HG03342 (cell line): ENCODE measurements around the gene TMEM170A.
"Not testable (repeated sequence)": the region's sequence is repeated elsewhere in the genome, so short reads cannot be mapped to it uniquely, and the experiment has no call there.

ENCODE experiments used
- ATAC-seq: cut with Tn5 transposase; IDR thresholded peaks from one replicate; pipeline ENCODE4 v1.9.1; 2021; ENCODE audit warnings: mild to moderate bottlenecking, moderate library complexity; ENCODE audit not compliant: unreplicated experiment

The TMEM170A gene, protein sequence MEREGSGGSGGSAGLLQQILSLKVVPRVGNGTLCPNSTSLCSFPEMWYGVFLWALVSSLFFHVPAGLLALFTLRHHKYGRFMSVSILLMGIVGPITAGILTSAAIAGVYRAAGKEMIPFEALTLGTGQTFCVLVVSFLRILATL

DNA sequence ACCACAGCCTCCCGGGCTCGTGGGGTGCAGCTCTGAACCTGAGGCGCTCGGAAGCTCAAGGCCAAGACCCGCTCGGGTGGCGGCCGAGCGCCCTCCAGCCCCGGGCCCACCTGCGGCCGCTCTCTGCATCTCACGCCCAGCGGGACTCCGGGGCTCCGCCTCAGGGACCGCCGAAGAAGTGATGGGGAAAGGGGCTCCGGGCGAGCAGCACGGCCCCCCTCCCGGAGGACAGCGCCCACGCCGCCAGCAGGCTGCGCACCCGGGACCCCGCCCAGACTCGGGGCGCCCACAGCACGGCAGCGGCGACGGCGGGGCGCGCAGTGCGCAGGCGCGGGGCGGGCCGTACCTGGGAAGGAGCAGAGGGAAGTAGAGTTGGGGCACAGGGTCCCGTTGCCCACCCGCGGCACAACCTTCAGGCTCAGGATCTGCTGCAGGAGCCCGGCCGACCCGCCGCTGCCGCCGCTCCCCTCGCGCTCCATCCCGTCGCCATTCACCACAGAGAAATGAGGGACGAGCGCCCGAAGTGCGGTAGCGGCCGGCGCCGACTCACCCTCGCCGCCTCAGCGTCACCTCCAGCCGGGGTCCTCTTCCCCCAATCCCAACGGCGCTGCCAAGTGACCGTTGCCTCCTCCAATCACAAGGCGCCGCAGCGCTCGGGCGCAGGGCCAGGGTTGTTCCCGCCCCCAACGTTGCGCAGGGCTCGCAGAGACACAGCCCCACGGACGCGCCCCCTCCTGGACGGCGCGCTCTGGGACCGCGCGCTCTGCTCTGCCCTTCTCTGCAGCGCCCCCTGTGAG, at the start of gene TMEM170A:
Gene TMEM170A (minus strand): TSS at position 568 of the 797 bp plus-strand sequence. CDS start 89 bp downstream, at position 479.
- ATAC-seq = peak; percentile 93

GRCh38 chr16:75506574-75506973, 42.1 kb upstream of the TMEM170A start:
- no peak for ATAC-seq

GRCh38 chr16:75506107-75506506, 41.6 kb upstream of the TMEM170A start:
- no peak for ATAC-seq

- ATAC-seq = no peak
Measured at GRCh38 chr16:75503801-75504200, 39.3 kb upstream of the TMEM170A start.

- ATAC-seq = no peak
Measured at GRCh38 chr16:75502916-75503605, 38.6 kb upstream of the TMEM170A start.

DNA sequence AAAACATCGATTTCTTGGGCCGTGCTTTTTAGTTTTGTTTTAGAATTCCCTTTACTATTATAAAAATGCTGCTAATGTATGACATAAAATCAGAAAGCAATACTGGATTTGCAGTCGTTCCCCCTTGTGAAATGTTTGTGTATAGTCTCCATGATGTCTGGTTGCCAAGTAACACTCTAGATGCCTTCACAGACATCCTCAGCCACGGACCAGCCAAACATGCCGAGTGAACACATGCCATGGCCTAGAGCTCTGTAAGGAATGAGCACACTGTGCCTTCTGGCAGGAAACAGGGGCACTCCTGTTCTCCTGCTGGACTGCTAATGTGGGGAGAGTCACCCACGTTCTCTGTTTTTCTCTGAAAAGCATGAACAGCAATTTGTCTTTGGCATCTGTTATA, 37.3 kb upstream of the TMEM170A start:
- not testable (repeated sequence) for ATAC-seq

- ATAC-seq = no peak
Measured at GRCh38 chr16:75501359-75501758, 36.9 kb upstream of the TMEM170A start.

- not testable (repeated sequence) for ATAC-seq
Measured at GRCh38 chr16:75498605-75499322, 34.3 kb upstream of the TMEM170A start.

GRCh38 chr16:75497558-75497957, 33.1 kb upstream of the TMEM170A start:
- no peak for ATAC-seq

DNA sequence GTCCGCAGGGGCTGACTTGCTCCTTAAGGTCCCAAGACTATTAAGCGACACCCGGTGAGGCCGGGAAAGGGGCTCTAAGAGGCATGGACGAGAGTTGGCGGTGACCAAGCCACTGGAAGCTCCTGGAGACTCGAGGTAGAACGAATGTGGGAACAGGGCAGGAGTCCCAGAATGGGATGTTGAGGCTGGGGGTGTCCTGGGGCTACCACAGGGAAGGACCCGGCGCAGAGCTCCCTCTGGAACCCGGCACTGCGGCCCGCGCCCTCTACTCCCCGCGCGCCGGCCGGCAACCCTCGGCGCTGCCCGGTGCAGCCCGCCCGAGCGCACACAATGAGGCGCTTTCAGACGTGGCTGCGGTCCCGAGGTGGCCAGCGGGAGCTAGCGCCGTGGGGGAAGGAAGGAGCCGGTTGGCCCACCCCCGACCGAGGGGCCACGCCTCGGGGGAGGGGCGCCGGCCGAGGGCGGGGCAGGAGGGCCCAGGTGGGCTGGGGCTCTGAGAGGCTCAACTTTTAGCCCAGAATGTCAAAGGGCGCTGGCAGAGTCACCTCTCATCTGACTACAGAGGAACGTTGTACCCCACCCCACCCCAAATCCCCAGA, 30.7 kb upstream of the TMEM170A start, which contains the start of gene CHST6:
Gene CHST6 (minus strand): TSS at position 366 of the 599 bp plus-strand sequence. CDS start 15,613 bp downstream, outside the sequence.
- ATAC-seq = peak; percentile 59

GRCh38 chr16:75494661-75495075, 30.2 kb upstream of the TMEM170A start:
- no peak for ATAC-seq

DNA sequence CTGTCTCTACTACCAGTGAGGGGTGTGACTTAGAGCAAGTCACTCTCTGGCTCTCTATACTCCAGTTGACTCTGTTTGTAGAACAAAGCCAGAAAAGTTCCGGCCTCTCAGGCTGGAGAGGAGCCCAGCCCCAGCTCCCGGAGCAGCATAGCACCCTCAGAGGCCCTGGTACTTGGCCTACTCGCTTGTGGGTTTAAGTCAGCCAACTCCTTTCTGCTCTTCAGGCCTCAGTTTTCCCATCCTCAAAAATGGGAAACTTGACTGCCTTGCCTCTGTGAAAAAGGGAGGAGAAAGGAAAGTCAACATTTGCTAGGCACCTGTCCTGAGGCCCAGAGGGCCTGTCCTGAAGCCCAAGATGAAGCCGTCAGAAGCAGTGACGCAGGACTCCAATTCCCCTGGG, 29.7 kb upstream of the TMEM170A start:
- ATAC-seq = no peak

DNA sequence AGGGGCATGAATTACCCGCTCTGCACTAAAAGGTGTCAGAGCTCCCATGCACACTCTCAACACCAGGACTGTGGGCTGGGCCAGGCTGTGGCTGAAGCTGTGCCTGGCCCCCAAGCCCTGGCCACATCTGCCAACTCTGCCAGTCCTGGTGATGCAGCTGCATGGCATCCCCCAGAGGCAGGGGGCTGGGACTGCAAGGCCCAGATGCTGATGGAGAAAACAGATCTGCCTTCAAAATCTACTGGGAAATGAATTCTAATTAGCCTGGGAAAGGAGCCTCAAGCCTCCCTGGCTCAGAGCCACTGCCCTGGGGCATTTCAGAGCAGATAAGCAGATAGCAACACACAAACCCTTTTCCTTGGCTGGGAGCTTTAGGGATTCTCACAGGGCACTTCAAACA, 27.4 kb upstream of the TMEM170A start:
- ATAC-seq = no peak

DNA sequence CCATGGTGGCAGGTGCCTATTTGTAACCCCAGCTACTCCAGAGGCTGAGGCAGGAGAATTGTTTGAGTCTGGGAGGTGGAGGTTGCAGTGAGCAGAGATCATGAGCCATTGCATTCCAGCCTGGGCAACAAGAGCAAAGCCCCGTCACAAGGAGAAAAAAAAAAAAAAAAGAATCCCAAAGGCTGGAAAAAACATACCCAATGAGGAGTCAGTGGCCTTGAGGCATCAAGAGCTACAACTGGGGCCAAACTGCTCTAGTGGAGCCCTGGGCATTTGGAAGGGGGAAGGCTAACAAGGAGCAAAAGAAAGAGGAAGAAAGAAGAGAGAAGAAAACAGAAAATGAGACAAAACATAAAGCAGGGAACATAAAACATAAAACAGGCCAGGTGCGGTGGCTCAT, 23.8 kb upstream of the TMEM170A start:
- no peak for ATAC-seq

GRCh38 chr16:75486676-75487313, 22.3 kb upstream of the TMEM170A start:
- peak; percentile 53 for ATAC-seq

- ATAC-seq = no peak
Measured at GRCh38 chr16:75486014-75486675, 21.7 kb upstream of the TMEM170A start.

DNA sequence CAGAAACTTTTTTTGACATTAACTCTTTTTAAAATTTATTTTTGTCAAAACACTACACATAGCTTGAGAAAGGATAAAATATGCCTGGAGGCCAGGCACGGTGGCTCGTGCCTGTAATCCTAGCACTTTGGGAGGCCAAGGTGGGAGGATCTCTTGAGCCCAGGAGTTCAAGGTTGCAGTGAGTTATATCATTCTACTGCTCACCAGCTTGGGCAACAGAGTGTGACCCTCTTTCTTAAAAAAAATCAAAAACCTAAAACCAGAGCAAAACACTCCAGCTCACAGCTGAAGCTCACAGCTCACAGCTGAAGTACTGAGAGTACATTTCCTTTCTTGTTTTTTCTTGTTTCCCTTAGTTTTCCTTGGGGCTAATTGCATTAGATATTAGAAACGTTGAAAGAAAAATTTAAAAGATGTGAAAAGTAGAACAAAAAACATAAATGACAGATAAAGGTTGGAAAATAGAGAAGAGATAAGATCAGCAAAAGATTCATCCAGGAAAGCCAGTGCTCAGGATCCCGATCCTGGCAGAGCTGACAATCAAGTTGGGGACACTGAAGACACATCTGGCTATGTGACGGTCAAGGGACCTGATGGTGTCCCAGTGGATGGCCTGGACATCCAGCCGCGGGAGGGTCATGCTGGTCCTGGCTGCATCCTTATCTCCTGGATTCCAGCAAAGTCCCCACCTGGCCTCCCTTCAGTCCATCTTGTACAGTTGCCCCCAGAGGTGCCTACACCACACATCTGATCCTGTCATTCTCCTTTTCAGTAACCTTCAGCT, 20.9 kb upstream of the TMEM170A start:
- ATAC-seq = peak; percentile 34

DNA sequence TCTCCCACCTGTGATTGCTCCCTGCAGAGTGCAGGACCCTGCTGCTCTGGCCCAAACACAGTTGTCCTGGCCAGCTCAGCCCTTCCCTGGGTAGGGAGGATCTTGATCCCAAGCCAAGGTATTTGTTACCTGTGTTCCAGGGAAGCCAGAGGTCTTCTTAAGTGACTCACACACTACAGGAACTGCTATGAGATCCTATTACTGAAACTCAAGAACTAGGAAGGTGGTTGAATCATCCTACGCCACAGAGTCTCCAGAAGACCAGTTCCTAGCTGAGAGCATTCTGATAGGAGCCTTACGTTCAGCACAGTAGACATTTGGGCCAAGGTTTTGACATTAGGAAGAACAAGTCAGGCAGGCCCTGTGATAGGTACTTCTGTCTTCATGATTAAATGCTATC, 18.7 kb upstream of the TMEM170A start:
- ATAC-seq = no peak
